IPS DF 19.7 (cell line): ENCODE measurements around the gene NT5M.

Experiments
- DNase-seq: peaks from one replicate; pipeline ENCODE4 v3.0.0-alpha.2; 2013; ENCODE audit warnings: low read depth, low spot score

The NT5M gene

GRCh38 chr17:17394494-17394893 is 91.3 kb downstream of the NT5M start:
- DNase-seq, result no peak

- DNase-seq, result no peak
Observed at GRCh38 chr17:17395246-17395802, 92.2 kb downstream of the NT5M start.

GRCh38 chr17:17395885-17396284 is 92.7 kb downstream of the NT5M start:
- DNase-seq, result no peak
